Measurements from ENCODE around the gene LZTR1.
"Not testable (repeated sequence)": the region's sequence is repeated elsewhere in the genome, so short reads cannot be mapped to it uniquely, and the experiment has no call there.

The LZTR1 gene

DNA sequence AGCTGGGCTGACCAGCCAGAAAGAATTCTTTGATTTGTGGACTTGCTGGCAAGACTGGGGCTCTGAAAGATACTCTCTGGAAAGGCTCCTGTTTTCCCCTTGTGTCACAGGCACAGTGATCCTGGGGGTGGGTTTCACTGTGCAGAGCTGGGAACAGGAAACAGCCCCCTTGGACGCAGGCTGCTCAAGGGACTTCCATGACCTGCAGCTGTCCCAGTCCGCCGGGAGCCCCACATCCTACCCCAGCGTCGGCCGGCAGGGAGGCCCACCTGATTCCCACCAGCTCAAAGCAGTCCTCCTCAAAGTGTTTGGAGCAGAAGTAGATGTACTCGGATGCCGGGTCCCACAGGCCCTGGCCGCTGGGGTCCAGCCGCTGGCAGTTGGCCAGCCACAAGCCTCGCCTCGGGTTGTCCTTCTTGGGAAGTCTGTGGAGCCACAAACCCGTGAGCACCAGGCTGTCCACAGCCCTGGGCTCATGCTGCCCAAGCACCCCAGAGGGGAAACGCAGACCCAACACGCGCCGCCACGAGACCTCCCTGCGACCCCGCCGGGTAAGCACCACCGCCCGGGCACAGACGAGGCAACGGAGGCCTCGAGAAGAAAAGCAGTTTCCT lies 19.0 kb downstream of the LZTR1 start:
- H3K14ac ChIP-seq (ENCODE audit: low read length in 2 of 2), result peak overlapping the region in 1 of 2 experiments; percentile 68
- H3K36me3 ChIP-seq (ENCODE audit: control insufficient read depth in 1 of 2, insufficient read depth in 2 of 2, low read depth in 1 of 2, low read length in 2 of 2), result peaks cover 46 to 48% of the 10 kb centered on the region in 2 experiments
- peak overlapping the region; percentile 97 for H3K27ac ChIP-seq (ENCODE audit: low read length, poor library complexity, severe bottlenecking)
- H3K4me2 ChIP-seq (ENCODE audit: low read length, poor library complexity, severe bottlenecking), result peak overlapping the region; percentile 92
- peak overlapping the region; percentile 94 for H4K91ac ChIP-seq (ENCODE audit: low read length)
- peak overlapping the region; percentile 21 to 46 for H2BK12ac ChIP-seq (ENCODE audit: low read length in 2 of 2)
- DNase-seq, result peak; percentile 5
- peak overlapping the region; percentile 87 for H2AFZ ChIP-seq (ENCODE audit: low read depth, low read length)
- 19% methylated on average over 26 of the region's 26 CpGs for WGBS
- peak overlapping the region; percentile 9 to 69 for H3K23ac ChIP-seq (ENCODE audit: low read length in 2 of 2)
- peak overlapping the region; percentile 99 for H3K9ac ChIP-seq (ENCODE audit: low read length)
- peak overlapping the region; percentile 66 to 94 for H3K18ac ChIP-seq (ENCODE audit: low read depth in 1 of 2, low read length in 2 of 2)
- H3K4me1 ChIP-seq (ENCODE audit: control insufficient read depth, insufficient read depth, low read depth, low read length), result peaks cover 34% of the 10 kb centered on the region
- H3K79me1 ChIP-seq (replicated peaks; ENCODE audit: low read length, poor library complexity, severe bottlenecking), result peaks cover 36% of the 10 kb centered on the region
- no peaks in the 10 kb centered on the region for H3K27me3 ChIP-seq (ENCODE audit: control insufficient read depth in 1 of 2, insufficient read depth in 1 of 2, low read length in 2 of 2)
- peak overlapping the region; percentile 58 for H2BK15ac ChIP-seq (ENCODE audit: low read depth, poor library complexity, severe bottlenecking)
- peak overlapping the region; percentile 98 for H4K8ac ChIP-seq (ENCODE audit: low read length)
- H2AK5ac ChIP-seq (ENCODE audit: low read length, severe bottlenecking), result peak overlapping the region; percentile 54
- no peaks in the 10 kb centered on the region for H3K9me3 ChIP-seq (ENCODE audit: control insufficient read depth, low read length)
- peak overlapping the region; percentile 70 to 90 for H3K4me3 ChIP-seq (ENCODE audit: insufficient read depth in 1 of 2, low read depth in 1 of 2, low read length in 2 of 2)
- no peak overlapping the region for H2BK120ac ChIP-seq (ENCODE audit: low read depth, low read length)
- peak overlapping the region; percentile 55 to 91 for H3K4ac ChIP-seq (ENCODE audit: low read depth in 1 of 2, low read length in 2 of 2)
- no peak overlapping the region for H2BK5ac ChIP-seq (ENCODE audit: low read depth, low read length, poor library complexity, severe bottlenecking)

DNA sequence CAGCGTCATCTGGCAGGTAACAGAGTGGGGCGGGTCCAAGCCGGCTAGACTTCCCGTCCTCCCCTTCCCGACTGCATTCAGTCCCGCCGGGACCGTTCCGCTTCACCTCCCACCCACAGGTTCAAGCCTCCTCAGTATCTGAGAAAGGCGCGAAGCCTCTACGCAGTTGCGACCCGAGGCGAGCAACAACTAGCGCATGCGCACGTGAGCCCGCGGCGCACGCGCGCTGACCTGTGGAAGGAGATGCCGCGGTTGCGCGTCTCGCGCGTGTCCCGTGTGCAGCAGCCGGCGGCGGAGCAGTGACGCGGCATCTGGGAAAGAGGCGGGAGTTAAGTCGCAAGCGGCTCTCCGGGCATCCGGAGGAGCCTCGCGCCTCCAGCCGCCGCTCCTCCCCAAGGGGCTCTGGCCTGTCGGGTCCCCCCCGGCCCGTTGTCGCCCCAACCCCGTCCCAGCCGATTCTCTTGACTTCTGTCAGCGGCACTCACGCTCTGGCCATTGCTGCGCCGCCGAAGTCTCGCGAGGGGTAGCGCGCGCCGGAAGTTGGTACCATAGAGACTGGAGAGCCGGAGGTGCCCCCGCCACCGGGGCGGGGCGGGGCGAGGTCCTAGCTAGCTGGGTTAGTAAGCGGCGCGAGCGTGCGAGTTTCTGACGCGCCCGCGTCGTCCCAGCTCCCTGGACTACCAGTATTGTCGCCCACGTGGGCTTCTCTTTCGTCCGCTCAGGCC lies 19.7 kb downstream of the LZTR1 start, which contains the start of gene THAP7:
Gene THAP7 (minus strand): TSS at position 518 of the 725 bp plus-strand sequence. CDS start 207 bp downstream, at position 311.
- H3K36me3 ChIP-seq (ENCODE audit: control insufficient read depth in 1 of 2, insufficient read depth in 2 of 2, low read depth in 1 of 2, low read length in 2 of 2), result peaks cover 40 to 42% of the 10 kb centered on the region in 2 experiments
- peak within 1 kb of the TSS in 1 of 2 experiments; percentile 94 for H3K14ac ChIP-seq (ENCODE audit: low read length in 2 of 2)
- peak within 1 kb of the TSS; percentile 94 for H4K91ac ChIP-seq (ENCODE audit: low read length)
- peak; percentile 98 for DNase-seq
- peak within 1 kb of the TSS; percentile 99 for H3K9ac ChIP-seq (ENCODE audit: low read length)
- peak within 1 kb of the TSS; percentile 46 to 93 for H2BK12ac ChIP-seq (ENCODE audit: low read length in 2 of 2)
- H3K79me1 ChIP-seq (replicated peaks; ENCODE audit: low read length, poor library complexity, severe bottlenecking), result peaks cover 36% of the 10 kb centered on the region
- H2BK120ac ChIP-seq (ENCODE audit: low read depth, low read length), result peak within 1 kb of the TSS; percentile 81
- H3K27me3 ChIP-seq (ENCODE audit: control insufficient read depth in 1 of 2, insufficient read depth in 1 of 2, low read length in 2 of 2), result no peaks in the 10 kb centered on the region
- peak within 1 kb of the TSS; percentile 54 for H2AK5ac ChIP-seq (ENCODE audit: low read length, severe bottlenecking)
- H4K8ac ChIP-seq (ENCODE audit: low read length), result peak within 1 kb of the TSS; percentile 98
- peak within 1 kb of the TSS; percentile 41 to 69 for H3K23ac ChIP-seq (ENCODE audit: low read length in 2 of 2)
- under 1% methylated on average over 72 of the region's 83 CpGs for WGBS
- H3K4ac ChIP-seq (ENCODE audit: low read depth in 1 of 2, low read length in 2 of 2), result peak within 1 kb of the TSS; percentile 62 to 91
- peaks cover 34% of the 10 kb centered on the region for H3K4me1 ChIP-seq (ENCODE audit: control insufficient read depth, insufficient read depth, low read depth, low read length)
- H2BK15ac ChIP-seq (ENCODE audit: low read depth, poor library complexity, severe bottlenecking), result peak within 1 kb of the TSS; percentile 100
- peak within 1 kb of the TSS; percentile 95 to 99 for H3K18ac ChIP-seq (ENCODE audit: low read depth in 1 of 2, low read length in 2 of 2)
- peak within 1 kb of the TSS; percentile 97 for H3K27ac ChIP-seq (ENCODE audit: low read length, poor library complexity, severe bottlenecking)
- H2BK5ac ChIP-seq (ENCODE audit: low read depth, low read length, poor library complexity, severe bottlenecking), result peak within 1 kb of the TSS; percentile 94
- H3K9me3 ChIP-seq (ENCODE audit: control insufficient read depth, low read length), result no peaks in the 10 kb centered on the region
- H2AFZ ChIP-seq (ENCODE audit: low read depth, low read length), result peak within 1 kb of the TSS; percentile 87
- peak within 1 kb of the TSS; percentile 92 for H3K4me2 ChIP-seq (ENCODE audit: low read length, poor library complexity, severe bottlenecking)
- peak within 1 kb of the TSS; percentile 70 to 90 for H3K4me3 ChIP-seq (ENCODE audit: insufficient read depth in 1 of 2, low read depth in 1 of 2, low read length in 2 of 2)

DNA sequence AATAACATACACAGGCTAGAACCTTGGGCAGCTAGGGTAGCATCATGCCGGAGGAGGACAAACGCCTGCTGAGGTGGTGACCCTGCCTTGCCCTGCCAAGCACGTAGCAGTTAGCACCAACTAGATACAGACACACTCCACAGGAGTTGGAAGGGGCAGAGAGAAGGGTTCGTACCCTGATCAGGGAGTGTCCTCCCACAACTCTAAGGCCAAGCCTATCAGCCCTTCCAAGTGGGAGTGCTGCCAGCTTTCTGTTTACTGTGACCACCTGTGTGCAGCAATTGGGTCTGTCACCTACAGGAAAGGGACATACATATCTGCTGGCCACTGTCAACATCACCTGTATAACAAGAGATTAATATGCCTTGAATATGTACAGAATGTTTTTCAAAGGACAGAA lies 21.7 kb downstream of the LZTR1 start:
- Histone ChIP-seq H3K4me1 (ENCODE audit: control insufficient read depth, insufficient read depth, low read depth, low read length) (peaks cover 31% of the 10 kb centered on the region), H3K27ac (ENCODE audit: low read length, poor library complexity, severe bottlenecking) (no peak overlapping the region), H3K27me3 (ENCODE audit: control insufficient read depth in 1 of 2, insufficient read depth in 1 of 2, low read length in 2 of 2) (no peaks in the 10 kb centered on the region), H3K4me2 (ENCODE audit: low read length, poor library complexity, severe bottlenecking) (no peak overlapping the region), H2BK5ac (ENCODE audit: low read depth, low read length, poor library complexity, severe bottlenecking) (no peak overlapping the region), H3K4ac (ENCODE audit: low read depth in 1 of 2, low read length in 2 of 2) (peak overlapping the region in 1 of 2 experiments; percentile 9), H2AK5ac (ENCODE audit: low read length, severe bottlenecking) (no peak overlapping the region), H3K23ac (ENCODE audit: low read length in 2 of 2) (peak overlapping the region in 1 of 2 experiments; percentile 41), H2BK12ac (ENCODE audit: low read length in 2 of 2) (no peak overlapping the region), H3K14ac (ENCODE audit: low read length in 2 of 2) (peak overlapping the region in 1 of 2 experiments; percentile 14), H3K4me3 (ENCODE audit: insufficient read depth in 1 of 2, low read depth in 1 of 2, low read length in 2 of 2) (peak overlapping the region in 1 of 2 experiments; percentile 90), H4K91ac (ENCODE audit: low read length) (peak overlapping the region; percentile 25), H3K18ac (ENCODE audit: low read depth in 1 of 2, low read length in 2 of 2) (no peak overlapping the region), H2BK15ac (ENCODE audit: low read depth, poor library complexity, severe bottlenecking) (peak overlapping the region; percentile 64), H4K8ac (ENCODE audit: low read length) (no peak overlapping the region), H2BK120ac (ENCODE audit: low read depth, low read length) (no peak overlapping the region), H3K9ac (ENCODE audit: low read length) (peak overlapping the region; percentile 99), H2AFZ (ENCODE audit: low read depth, low read length) (no peak overlapping the region), H3K79me1 (replicated peaks; ENCODE audit: low read length, poor library complexity, severe bottlenecking) (peaks cover 25% of the 10 kb centered on the region), H3K36me3 (ENCODE audit: control insufficient read depth in 1 of 2, insufficient read depth in 2 of 2, low read depth in 1 of 2, low read length in 2 of 2) (peaks cover 22 to 26% of the 10 kb centered on the region in 2 experiments), H3K9me3 (ENCODE audit: control insufficient read depth, low read length) (no peaks in the 10 kb centered on the region)
- 96% methylated on average over 4 of the region's 4 CpGs for WGBS
- DNase-seq, result peak; percentile 11

DNA sequence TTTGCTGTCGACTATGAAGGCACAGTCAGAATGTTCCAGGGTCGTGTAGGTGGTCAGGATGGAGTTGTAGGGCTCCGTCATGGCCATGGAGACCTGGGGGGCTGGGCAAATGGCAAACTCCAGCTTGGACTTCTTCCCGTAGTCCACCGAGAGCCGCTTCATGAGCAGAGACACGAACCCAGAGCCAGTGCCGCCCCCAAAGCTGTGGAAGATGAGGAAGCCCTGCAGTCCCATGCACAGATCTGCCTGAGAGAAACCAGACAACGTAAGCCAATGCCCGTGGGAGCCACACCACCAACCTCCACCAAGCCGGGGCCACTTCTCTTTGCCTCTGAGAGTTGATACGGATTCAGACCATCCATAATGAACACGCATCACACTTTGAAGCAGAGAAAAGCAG lies 27.1 kb downstream of the LZTR1 start:
- H2BK12ac ChIP-seq (ENCODE audit: low read length in 2 of 2); H3K18ac ChIP-seq (ENCODE audit: low read depth in 1 of 2, low read length in 2 of 2); DNase-seq; H3K9ac ChIP-seq (ENCODE audit: low read length); H2BK120ac ChIP-seq (ENCODE audit: low read depth, low read length); H3K27me3 ChIP-seq (ENCODE audit: control insufficient read depth in 1 of 2, insufficient read depth in 1 of 2, low read length in 2 of 2); H4K8ac ChIP-seq (ENCODE audit: low read length); H2BK5ac ChIP-seq (ENCODE audit: low read depth, low read length, poor library complexity, severe bottlenecking); H3K4me1 ChIP-seq (ENCODE audit: control insufficient read depth, insufficient read depth, low read depth, low read length); H3K4me2 ChIP-seq (ENCODE audit: low read length, poor library complexity, severe bottlenecking); H2AFZ ChIP-seq (ENCODE audit: low read depth, low read length); H3K36me3 ChIP-seq (ENCODE audit: control insufficient read depth in 1 of 2, insufficient read depth in 2 of 2, low read depth in 1 of 2, low read length in 2 of 2); H3K4me3 ChIP-seq (ENCODE audit: insufficient read depth in 1 of 2, low read depth in 1 of 2, low read length in 2 of 2); H3K27ac ChIP-seq (ENCODE audit: low read length, poor library complexity, severe bottlenecking); H4K91ac ChIP-seq (ENCODE audit: low read length); H3K79me1 ChIP-seq (replicated peaks; ENCODE audit: low read length, poor library complexity, severe bottlenecking); H3K4ac ChIP-seq (ENCODE audit: low read depth in 1 of 2, low read length in 2 of 2); H2AK5ac ChIP-seq (ENCODE audit: low read length, severe bottlenecking); H2BK15ac ChIP-seq (ENCODE audit: low read depth, poor library complexity, severe bottlenecking); H3K14ac ChIP-seq (ENCODE audit: low read length in 2 of 2); H3K23ac ChIP-seq (ENCODE audit: low read length in 2 of 2); H3K9me3 ChIP-seq (ENCODE audit: control insufficient read depth, low read length): not testable (repeated sequence)
- WGBS, result 85% methylated on average over 13 of the region's 13 CpGs
